ENCODE results near the gene TEX53.

DNA sequence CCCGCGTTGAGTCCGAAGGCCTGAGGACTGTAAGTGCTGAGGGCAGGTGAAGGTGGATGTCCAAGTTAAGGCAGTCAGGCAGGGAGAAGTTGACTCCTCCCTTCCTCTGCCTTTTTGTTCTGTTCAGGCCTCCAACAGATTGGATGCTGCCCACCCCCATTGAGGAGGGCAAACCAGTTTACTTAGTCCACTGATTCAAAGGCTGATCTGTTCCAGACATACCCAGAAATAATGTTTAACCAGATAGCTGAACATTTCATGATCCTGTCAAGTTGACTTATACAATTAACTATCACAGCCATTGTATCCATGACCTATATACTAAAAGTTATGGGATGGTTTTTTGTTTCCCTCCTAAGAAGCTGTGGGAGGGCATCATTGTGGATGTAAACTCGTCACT, 32.7 kb upstream of the TEX53 start:
- TF ChIP-seq POLR2A (IDR thresholded peaks at IDR 0.05; ENCODE audit: low read depth, low read length) = no peak
- TF ChIP-seq POLR2AphosphoS5 (IDR thresholded peaks at IDR 0.05; ENCODE audit: low read depth, low read length) = no peak

Data from GM12891 (cell line).